H1 (cell line): Measurements from ENCODE around the gene PPFIBP2. TPM values are rescaled to one million over a fixed set of nuclear protein-coding genes. Genes with fewer than 3 reads are reported as not detected.

Experiments
- ATF2 ChIP-seq: IDR thresholded peaks from 2 replicates; pipeline ENCODE4 v1.6.1; 2012; ENCODE audit warnings: low read length, inconsistent platforms
- GTF2F1 ChIP-seq: IDR thresholded peaks from 2 replicates; pipeline ENCODE4 v1.6.1; 2012; ENCODE audit warnings: low read depth, low read length, improper control_type of control experiment, borderline replicate concordance
- polyA plus RNA-seq, 7 experiments: library from polyadenylated mRNA; depleted of rRNA in 3 of 7; stranded (reverse) in 5 of 7; unstranded in 2 of 7; fragments of >200 nt in 5 of 7; fragments of 200-250 nt in 2 of 7; gene quantifications; 1 replicate in 5 of 7; 2 replicates in 1 of 7; 4 replicates in 1 of 7; pipeline versions ENCODE4 v1.2.1 to v1.2.3, GENCODE V29; 2011 to 2013; ENCODE audit warnings: missing spikeins in 2 of 7, mixed read lengths in 2 of 7
- total RNA-seq: library from RNA; stranded (reverse); fragmentation: NEBNext Ultra II Directional; extraction: Animal tissue kit (Norgen Biotek cat#: 25700); gene quantifications from 2 replicates; pipeline ENCODE4 v1.2.1, GENCODE V29; 2021

PPFIBP2 gene
- total and polyA plus RNA-seq, 2 of the 8 experiments (the other 6 are each of a cell fraction or from before 2014, with no cell fraction given): 5.5 to 9.8 TPM

GRCh38 chr11:7584910-7585309, 71.1 kb downstream of the PPFIBP2 start (continued):
- TF ChIP-seq ATF2: no peak
- no peak for TF ChIP-seq GTF2F1
